Thyroid gland (tissue), 4 donors: ENCODE data around the gene ATP4B.

ENCODE experiments used
- POLR2A ChIP-seq, 2 donors: fragments of 450-650 bp; IDR thresholded peaks; one replicate each; pipeline ENCODE4 v1.6.1; 2017; ENCODE audit warnings: antibody characterized with exemption in 2 of 2, mild to moderate bottlenecking in 2 of 2, moderate library complexity in 1 of 2
- TF ChIP-seq, protein P1 (sequence below), 6 experiments: fragments of 200-600 bp in 3 of 6; fragments of 450-650 bp in 3 of 6; sonication (generic) in 3 of 6; IDR thresholded peaks; one replicate each; pipeline ENCODE4 v1.5.1; 2016 to 2019; ENCODE audit warnings: antibody characterized with exemption in 6 of 6, mild to moderate bottlenecking in 2 of 6, inconsistent platforms in 1 of 6, moderate library complexity in 1 of 6

GRCh38 chr13:113616281-113616906 is 41.6 kb downstream of the ATP4B start:
- TF ChIP-seq, protein P1, sequence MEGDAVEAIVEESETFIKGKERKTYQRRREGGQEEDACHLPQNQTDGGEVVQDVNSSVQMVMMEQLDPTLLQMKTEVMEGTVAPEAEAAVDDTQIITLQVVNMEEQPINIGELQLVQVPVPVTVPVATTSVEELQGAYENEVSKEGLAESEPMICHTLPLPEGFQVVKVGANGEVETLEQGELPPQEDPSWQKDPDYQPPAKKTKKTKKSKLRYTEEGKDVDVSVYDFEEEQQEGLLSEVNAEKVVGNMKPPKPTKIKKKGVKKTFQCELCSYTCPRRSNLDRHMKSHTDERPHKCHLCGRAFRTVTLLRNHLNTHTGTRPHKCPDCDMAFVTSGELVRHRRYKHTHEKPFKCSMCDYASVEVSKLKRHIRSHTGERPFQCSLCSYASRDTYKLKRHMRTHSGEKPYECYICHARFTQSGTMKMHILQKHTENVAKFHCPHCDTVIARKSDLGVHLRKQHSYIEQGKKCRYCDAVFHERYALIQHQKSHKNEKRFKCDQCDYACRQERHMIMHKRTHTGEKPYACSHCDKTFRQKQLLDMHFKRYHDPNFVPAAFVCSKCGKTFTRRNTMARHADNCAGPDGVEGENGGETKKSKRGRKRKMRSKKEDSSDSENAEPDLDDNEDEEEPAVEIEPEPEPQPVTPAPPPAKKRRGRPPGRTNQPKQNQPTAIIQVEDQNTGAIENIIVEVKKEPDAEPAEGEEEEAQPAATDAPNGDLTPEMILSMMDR (IDR thresholded peaks at IDR 0.05): no peak
- TF ChIP-seq POLR2A (IDR thresholded peaks at IDR 0.05): no peak
